Neural progenitor cell (in vitro differentiated cells): ENCODE data around the gene CES2. TPM values are rescaled to one million over a fixed set of nuclear protein-coding genes. Genes with fewer than 3 reads are reported as not detected.

ENCODE experiments used
- DNase-seq: peaks from one replicate; pipeline ENCODE4 v3.0.0-alpha.2; 2016; ENCODE audit warnings: low spot score
- H2AFZ ChIP-seq: fragments of 200-600 bp; sonication (generic); replicated peaks from 2 replicates; pipeline ENCODE4 v1.6.1; 2016; ENCODE audit warnings: antibody characterized with exemption
- H3F3A ChIP-seq: fragments of 200-600 bp; sonication (generic); 2 replicates; pipeline ENCODE4 v1.6.1; 2016; ENCODE audit warnings: antibody characterized with exemption, low read depth
- H3K27ac ChIP-seq: fragments of 200-600 bp; sonication (generic); 2 replicates; pipeline ENCODE4 v1.5.1; 2016; ENCODE audit warnings: mild to moderate bottlenecking
- H3K27me3 ChIP-seq: fragments of 200-600 bp; sonication (generic); 2 replicates; pipeline ENCODE4 v1.6.1; 2016; ENCODE audit warnings: mild to moderate bottlenecking, moderate library complexity
- H3K36me3 ChIP-seq: fragments of 200-600 bp; sonication (generic); 2 replicates; pipeline ENCODE4 v1.5.1; 2016
- H3K4me1 ChIP-seq: fragments of 200-600 bp; sonication (generic); 2 replicates; pipeline ENCODE4 v1.6.1; 2016; ENCODE audit warnings: mixed run types
- H3K4me2 ChIP-seq: fragments of 200-600 bp; sonication (generic); 2 replicates; pipeline ENCODE4 v1.6.1; 2016
- H3K4me3 ChIP-seq: fragments of 200-600 bp; sonication (generic); 2 replicates; pipeline ENCODE4 v1.5.1; 2016
- H3K79me2 ChIP-seq: fragments of 200-600 bp; sonication (generic); 2 replicates; pipeline ENCODE4 v1.6.1; 2016; ENCODE audit warnings: low read depth
- H3K9ac ChIP-seq: fragments of 200-600 bp; sonication (generic); 2 replicates; pipeline ENCODE4 v1.6.1; 2016
- H3K9me3 ChIP-seq: fragments of 200-600 bp; sonication (generic); 2 replicates; pipeline ENCODE4 v1.5.1; 2016; ENCODE audit warnings: low read depth
- H4K20me1 ChIP-seq: fragments of 200-600 bp; sonication (generic); 2 replicates; pipeline ENCODE4 v1.6.1; 2016; ENCODE audit warnings: low read depth
- H3K27ac Mint-ChIP-seq: 3 replicates; pipeline ENCODE4 v1.8.0; 2021; ENCODE audit warnings: mixed read lengths
- H3K27me3 Mint-ChIP-seq: 2 replicates; pipeline ENCODE4 v1.8.0; 2022; ENCODE audit warnings: low read depth, mild to moderate bottlenecking, inconsistent platforms, moderate library complexity, mixed read lengths; ENCODE audit not compliant: insufficient read depth
- H3K36me3 Mint-ChIP-seq: 3 replicates; pipeline ENCODE4 v1.8.0; 2021; ENCODE audit warnings: mixed read lengths
- H3K4me1 Mint-ChIP-seq: 3 replicates; pipeline ENCODE4 v1.8.0; 2021; ENCODE audit warnings: mixed read lengths
- H3K4me3 Mint-ChIP-seq: 3 replicates; pipeline ENCODE4 v1.8.0; 2021; ENCODE audit warnings: mild to moderate bottlenecking, moderate library complexity, mixed read lengths
- H3K9me3 Mint-ChIP-seq: 3 replicates; pipeline ENCODE4 v1.8.0; 2020; ENCODE audit warnings: mixed read lengths
- EZH2 ChIP-seq: fragments of 200-600 bp; sonication (generic); IDR thresholded peaks from 2 replicates; pipeline ENCODE4 v1.6.1; 2017; ENCODE audit warnings: antibody characterized with exemption, mild to moderate bottlenecking, moderate library complexity
- EZH2phosphoT487 ChIP-seq: fragments of 200-600 bp; sonication (generic); IDR thresholded peaks from 2 replicates; pipeline ENCODE4 v1.6.1; 2017; ENCODE audit warnings: antibody characterized with exemption
- total RNA-seq: library from RNA; depleted of rRNA; stranded (reverse); fragments of >200 nt; gene quantifications from 2 replicates; pipeline ENCODE4 v1.2.3, GENCODE V29; 2015; ENCODE audit warnings: low replicate concordance
- TF ChIP-seq, protein P1 (sequence below): fragments of 200-600 bp; sonication (generic); IDR thresholded peaks from 2 replicates; pipeline ENCODE4 v1.5.1; 2017; ENCODE audit warnings: antibody characterized with exemption, mild to moderate bottlenecking

CES2 gene
- total RNA-seq, 1 donor from 2014 or later: 11.1 TPM

DNA sequence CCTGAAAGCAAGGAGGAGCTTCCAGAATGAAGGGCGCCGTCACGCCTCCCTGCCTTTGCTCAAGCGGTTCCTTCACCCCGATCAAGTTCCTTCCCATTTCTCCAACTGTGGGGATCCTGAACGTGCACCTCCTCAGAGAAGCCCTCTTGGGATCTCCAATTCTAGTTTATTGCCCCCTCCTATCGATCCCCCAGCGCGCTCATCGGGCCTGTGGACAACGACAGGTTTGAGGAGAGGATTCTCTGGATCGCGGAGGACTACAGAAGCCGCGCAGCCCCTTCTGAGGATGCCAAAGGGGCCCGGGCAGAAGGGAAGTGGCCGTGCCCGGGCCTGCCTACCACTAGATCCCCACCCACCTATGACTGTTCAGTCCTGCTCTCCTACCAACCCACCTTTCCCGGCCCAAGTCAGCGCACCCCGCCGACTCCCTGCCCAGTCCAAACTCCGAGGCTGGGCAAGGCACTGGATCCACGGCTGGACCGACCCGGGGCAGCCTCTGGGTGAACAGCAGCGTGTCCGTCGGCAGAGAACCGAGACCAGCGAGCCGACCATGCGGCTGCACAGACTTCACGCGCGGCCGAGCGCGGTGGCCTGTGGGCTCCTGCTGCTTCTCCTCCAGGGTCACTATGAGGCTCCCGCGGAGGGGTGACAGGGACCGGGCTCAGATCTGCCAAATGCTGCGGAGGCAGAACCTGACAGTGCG is 13.0 kb downstream of the CES2 start:
- Histone ChIP-seq H3K9me3 (no peaks in the 10 kb centered on the region), H3F3A (peaks cover 2% of the 10 kb centered on the region), H3K9ac (no peak overlapping the region), H3K4me1 (no peaks in the 10 kb centered on the region), H2AFZ (no peak overlapping the region), H3K4me2 (no peak overlapping the region), H3K27ac (no peak overlapping the region), H3K27me3 (peaks cover 56% of the 10 kb centered on the region), H3K4me3 (no peak overlapping the region), H4K20me1 (peaks cover 5% of the 10 kb centered on the region), H3K79me2 (no peaks in the 10 kb centered on the region), H3K36me3 (no peaks in the 10 kb centered on the region)
- Mint-ChIP-seq H3K36me3 (peaks cover 1% of the 10 kb centered on the region), H3K4me3 (no peak overlapping the region), H3K9me3 (no peaks in the 10 kb centered on the region), H3K4me1 (peaks cover 13% of the 10 kb centered on the region), H3K27me3 (peaks cover 11% of the 10 kb centered on the region), H3K27ac (no peak overlapping the region)
- DNase-seq: no peak
- TF ChIP-seq, protein P1, sequence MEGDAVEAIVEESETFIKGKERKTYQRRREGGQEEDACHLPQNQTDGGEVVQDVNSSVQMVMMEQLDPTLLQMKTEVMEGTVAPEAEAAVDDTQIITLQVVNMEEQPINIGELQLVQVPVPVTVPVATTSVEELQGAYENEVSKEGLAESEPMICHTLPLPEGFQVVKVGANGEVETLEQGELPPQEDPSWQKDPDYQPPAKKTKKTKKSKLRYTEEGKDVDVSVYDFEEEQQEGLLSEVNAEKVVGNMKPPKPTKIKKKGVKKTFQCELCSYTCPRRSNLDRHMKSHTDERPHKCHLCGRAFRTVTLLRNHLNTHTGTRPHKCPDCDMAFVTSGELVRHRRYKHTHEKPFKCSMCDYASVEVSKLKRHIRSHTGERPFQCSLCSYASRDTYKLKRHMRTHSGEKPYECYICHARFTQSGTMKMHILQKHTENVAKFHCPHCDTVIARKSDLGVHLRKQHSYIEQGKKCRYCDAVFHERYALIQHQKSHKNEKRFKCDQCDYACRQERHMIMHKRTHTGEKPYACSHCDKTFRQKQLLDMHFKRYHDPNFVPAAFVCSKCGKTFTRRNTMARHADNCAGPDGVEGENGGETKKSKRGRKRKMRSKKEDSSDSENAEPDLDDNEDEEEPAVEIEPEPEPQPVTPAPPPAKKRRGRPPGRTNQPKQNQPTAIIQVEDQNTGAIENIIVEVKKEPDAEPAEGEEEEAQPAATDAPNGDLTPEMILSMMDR: no peak
- TF ChIP-seq EZH2phosphoT487 (peak; percentile 63), EZH2 (peak; percentile 81)

DNA sequence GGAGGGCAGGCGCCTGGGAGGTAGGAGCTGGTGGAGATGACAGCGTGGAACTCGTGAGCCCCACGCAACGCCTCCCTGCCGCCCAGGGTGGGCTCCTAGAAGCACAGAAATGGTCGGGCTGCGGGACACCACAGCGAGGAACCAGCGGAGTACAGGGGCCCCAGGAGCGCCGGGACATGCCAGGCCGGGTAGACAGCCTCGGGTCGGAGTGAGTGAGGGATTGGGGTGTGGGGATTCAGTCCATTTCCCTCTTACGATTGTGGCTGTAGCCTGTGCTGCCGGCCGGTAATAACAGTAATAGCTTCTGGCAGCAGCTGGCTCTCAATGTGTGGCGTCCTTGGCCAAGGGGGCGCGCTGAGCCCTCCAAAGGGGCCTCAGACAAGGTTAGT is 13.5 kb downstream of the CES2 start:
- Histone ChIP-seq H3K9me3 (no peaks in the 10 kb centered on the region), H3F3A (peaks cover 5% of the 10 kb centered on the region), H3K27ac (no peak overlapping the region), H3K4me2 (no peak overlapping the region), H3K36me3 (no peaks in the 10 kb centered on the region), H3K4me1 (no peaks in the 10 kb centered on the region), H3K79me2 (no peaks in the 10 kb centered on the region), H2AFZ (no peak overlapping the region), H3K27me3 (peaks cover 56% of the 10 kb centered on the region), H3K4me3 (no peak overlapping the region), H4K20me1 (peaks cover 5% of the 10 kb centered on the region), H3K9ac (no peak overlapping the region)
- TF ChIP-seq, protein P1: no peak
- TF ChIP-seq EZH2phosphoT487 (peak; percentile 56), EZH2 (peak; percentile 63)
- Mint-ChIP-seq H3K4me1 (peaks cover 13% of the 10 kb centered on the region), H3K9me3 (no peaks in the 10 kb centered on the region), H3K27ac (no peak overlapping the region), H3K36me3 (peaks cover 1% of the 10 kb centered on the region), H3K27me3 (peaks cover 12% of the 10 kb centered on the region), H3K4me3 (no peak overlapping the region)
- no peak for DNase-seq

DNA sequence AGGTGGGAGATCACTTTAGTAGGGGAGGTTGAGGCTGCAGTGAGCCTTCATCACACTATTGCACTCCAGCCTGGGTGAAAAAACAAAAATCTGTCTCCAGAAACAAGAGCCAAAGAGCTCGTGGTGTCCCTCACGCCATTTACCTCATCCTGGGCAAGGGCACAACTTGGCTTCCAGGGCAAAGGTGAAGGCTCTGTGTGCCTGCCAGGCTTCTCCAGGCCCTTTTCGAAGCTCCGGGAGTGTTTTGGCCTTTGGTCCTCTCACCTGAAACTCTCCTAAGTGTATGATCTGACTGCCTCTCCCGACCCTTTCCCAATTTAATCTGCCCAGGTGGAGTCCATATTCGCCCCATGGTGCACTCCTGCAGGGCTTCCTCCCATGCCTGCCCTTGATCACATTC is 14.2 kb downstream of the CES2 start:
- Mint-ChIP-seq H3K4me1 (peaks cover 13% of the 10 kb centered on the region), H3K27me3 (peaks cover 11% of the 10 kb centered on the region), H3K36me3 (no peaks in the 10 kb centered on the region), H3K4me3 (no peak overlapping the region), H3K27ac (no peak overlapping the region), H3K9me3 (no peaks in the 10 kb centered on the region)
- H2AFZ ChIP-seq: no peak overlapping the region
- H3K79me2 ChIP-seq: no peaks in the 10 kb centered on the region
- no peak overlapping the region for H3K4me3 ChIP-seq
- H3K4me2 ChIP-seq: no peak overlapping the region
- H3K4me1 ChIP-seq: no peaks in the 10 kb centered on the region
- no peak overlapping the region for H3K27ac ChIP-seq
- no peak overlapping the region for H3K9ac ChIP-seq
- TF ChIP-seq EZH2 (no peak), EZH2phosphoT487 (no peak)
- TF ChIP-seq, protein P1: no peak
- no peaks in the 10 kb centered on the region for H3K36me3 ChIP-seq
- no peaks in the 10 kb centered on the region for H3K9me3 ChIP-seq
- H3K27me3 ChIP-seq: peaks cover 56% of the 10 kb centered on the region
- H3F3A ChIP-seq: peaks cover 5% of the 10 kb centered on the region
- H4K20me1 ChIP-seq: peaks cover 5% of the 10 kb centered on the region
- DNase-seq: no peak
